Fibroblast of lung (primary cell): ENCODE results near the gene FGFR2.

Experiments
- EZH2 ChIP-seq: IDR thresholded peaks from 2 replicates; pipeline ENCODE4 v1.5.1; 2012; ENCODE audit warnings: low read length, control low read depth, mild to moderate bottlenecking; ENCODE audit errors: missing control alignments
- TF ChIP-seq, protein P1 (sequence below), 2 donors: IDR thresholded peaks in 1 of 2; conservative IDR thresholded peaks in 1 of 2; 1 replicate in 1 of 2; 2 replicates in 1 of 2; pipeline ENCODE4 v1.5.1; 2011 to 2012; ENCODE audit warnings: low read length in 2 of 2, control low read depth in 1 of 2, inconsistent platforms in 1 of 2, low read depth in 1 of 2, mild to moderate bottlenecking in 1 of 2

DNA sequence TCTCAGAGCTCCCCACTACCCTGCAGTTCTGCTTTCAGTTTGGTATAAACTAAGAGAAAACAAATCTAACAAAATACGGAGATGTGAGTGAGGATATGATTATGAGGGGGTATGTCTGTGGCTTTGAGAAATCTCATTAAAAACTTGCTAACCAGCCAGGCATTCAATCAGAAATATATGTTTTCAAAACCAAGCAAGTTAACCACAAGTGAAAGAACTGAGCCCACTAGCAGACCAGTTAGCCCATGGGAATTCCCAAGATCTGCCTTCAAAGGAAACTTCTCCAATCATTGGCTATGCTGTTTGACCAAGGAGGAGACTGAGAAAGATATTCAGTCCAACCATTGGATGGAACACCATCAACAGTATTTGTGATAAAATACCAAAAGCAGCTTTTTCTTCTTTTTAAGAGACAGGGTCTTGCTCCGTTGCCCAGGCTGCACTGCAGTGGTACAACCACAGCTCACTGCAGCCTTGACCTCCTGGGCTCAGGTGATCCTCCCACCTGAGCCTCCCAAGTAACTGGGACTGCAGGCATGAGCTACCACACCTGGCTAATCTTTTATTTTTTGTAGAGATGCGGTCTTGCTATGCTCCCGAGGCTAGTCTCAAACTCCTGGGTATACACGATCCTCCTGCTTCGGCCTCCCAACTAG is 41.2 kb downstream of the FGFR2 start:
- TF ChIP-seq, protein P1, sequence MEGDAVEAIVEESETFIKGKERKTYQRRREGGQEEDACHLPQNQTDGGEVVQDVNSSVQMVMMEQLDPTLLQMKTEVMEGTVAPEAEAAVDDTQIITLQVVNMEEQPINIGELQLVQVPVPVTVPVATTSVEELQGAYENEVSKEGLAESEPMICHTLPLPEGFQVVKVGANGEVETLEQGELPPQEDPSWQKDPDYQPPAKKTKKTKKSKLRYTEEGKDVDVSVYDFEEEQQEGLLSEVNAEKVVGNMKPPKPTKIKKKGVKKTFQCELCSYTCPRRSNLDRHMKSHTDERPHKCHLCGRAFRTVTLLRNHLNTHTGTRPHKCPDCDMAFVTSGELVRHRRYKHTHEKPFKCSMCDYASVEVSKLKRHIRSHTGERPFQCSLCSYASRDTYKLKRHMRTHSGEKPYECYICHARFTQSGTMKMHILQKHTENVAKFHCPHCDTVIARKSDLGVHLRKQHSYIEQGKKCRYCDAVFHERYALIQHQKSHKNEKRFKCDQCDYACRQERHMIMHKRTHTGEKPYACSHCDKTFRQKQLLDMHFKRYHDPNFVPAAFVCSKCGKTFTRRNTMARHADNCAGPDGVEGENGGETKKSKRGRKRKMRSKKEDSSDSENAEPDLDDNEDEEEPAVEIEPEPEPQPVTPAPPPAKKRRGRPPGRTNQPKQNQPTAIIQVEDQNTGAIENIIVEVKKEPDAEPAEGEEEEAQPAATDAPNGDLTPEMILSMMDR (conservative IDR thresholded peaks at IDR 0.05 in 1 of 2, IDR thresholded peaks at IDR 0.05 in 1 of 2; ENCODE audit: low read depth in 1 of 2, low read length in 2 of 2), result no peak
- TF ChIP-seq EZH2, result no peak
